Kidney (tissue), 14 donors: Measurements from ENCODE around the gene DAPK3. TPM values are rescaled to one million over a fixed set of nuclear protein-coding genes. Genes with fewer than 3 reads are reported as not detected.

ENCODE experiments used
- DNase-seq, 5 donors: peaks; one replicate each; pipeline ENCODE4 v3.0.0-alpha.2; 2013 to 2020
- FAIRE-seq: peaks from 2 replicates; lab custom pipeline; 2012; peaks lifted over from hg19 to GRCh38; lab: Jason Lieb, UNC
- H3K27ac ChIP-seq, 2 donors: one replicate each; pipeline ENCODE4 v1.7.0; 2013; ENCODE audit warnings: low read depth in 2 of 2, low read length in 2 of 2, inconsistent platforms in 1 of 2
- H3K27me3 ChIP-seq: one replicate; pipeline ENCODE4 v1.7.1; 2013; ENCODE audit warnings: low read length, inconsistent platforms; ENCODE audit not compliant: control insufficient read depth, insufficient read depth
- H3K36me3 ChIP-seq, 3 donors: one replicate each; pipeline versions ENCODE4 v1.7.0 to v1.7.1; 2013; ENCODE audit warnings: low read length in 3 of 3, control low read depth in 1 of 3, inconsistent platforms in 1 of 3; ENCODE audit not compliant: insufficient read depth in 3 of 3, control insufficient read depth in 2 of 3
- H3K4me1 ChIP-seq, 3 donors: one replicate each; pipeline versions ENCODE4 v1.7.0 to v1.7.1; 2013; ENCODE audit warnings: low read length in 3 of 3, inconsistent platforms in 1 of 3, low read depth in 1 of 3; ENCODE audit not compliant: control insufficient read depth in 2 of 3, insufficient read depth in 2 of 3
- H3K4me3 ChIP-seq, 3 donors: one replicate each; pipeline versions ENCODE4 v1.7.0 to v1.8.1; 2013; ENCODE audit warnings: low read length in 3 of 3, control low read depth in 1 of 3, inconsistent platforms in 1 of 3
- H3K9ac ChIP-seq, 3 donors: one replicate each; pipeline versions ENCODE4 v1.7.0 to v1.7.1; 2013; ENCODE audit warnings: low read length in 3 of 3, control low read depth in 1 of 3, inconsistent platforms in 1 of 3
- H3K9me3 ChIP-seq, 3 donors: one replicate each; pipeline versions ENCODE4 v1.7.0 to v1.7.1; 2013; ENCODE audit warnings: low read length in 3 of 3, control low read depth in 1 of 3, inconsistent platforms in 1 of 3; ENCODE audit not compliant: control insufficient read depth in 2 of 3, insufficient read depth in 1 of 3
- CTCF ChIP-seq: IDR thresholded peaks from 3 replicates; pipeline ENCODE4 v1.5.1; 2012; ENCODE audit warnings: mild to moderate bottlenecking, moderate library complexity, borderline replicate concordance; ENCODE audit not compliant: insufficient read depth; ENCODE audit errors: extremely low read depth
- intact Hi-C: fragments of 100-400 bp; cut with DNase I; formaldehyde crosslinking; loops from one replicate; pipeline ENCODE4 v1.11.1; 2022
- polyA plus RNA-seq: library from polyadenylated mRNA; stranded (reverse); fragments of 350-450 nt; fragmentation: Illumina TruSeq; extraction: RNeasy Lipid Tissue Mini Kit (QIAGEN cat#74804); gene quantifications from one replicate; pipeline ENCODE4 v1.2.3, GENCODE V29; 2014; ENCODE audit warnings: low read depth, low replicate concordance; ENCODE audit not compliant: insufficient read depth
- total RNA-seq: library from RNA; stranded (reverse); fragmentation: NEBNext Ultra II Directional; extraction: Animal tissue kit (Norgen Biotek cat#: 25700); gene quantifications from one replicate; pipeline ENCODE4 v1.2.1, GENCODE V29; 2021
- donor health status: control.
- donor health status: control.
- donor health status: control.
- donor health status: control.
- donor health status: control.
- donor health status: DM: yes; HTN: yes; CAD: no.
- donor health status: Normal renal cell carcinoma (clear cell type).

The DAPK3 gene
- total and polyA plus RNA-seq, 2 donors from 2014 or later: 30.6 to 54.6 TPM

GRCh38 chr19:3936506-3937442 lies 34.1 kb downstream of the DAPK3 start:
- no peak overlapping the region for H3K9ac ChIP-seq
- H3K9me3 ChIP-seq: no peaks in the 10 kb centered on the region
- intact Hi-C loops: no loop called here
- H3K4me3 ChIP-seq: no peak overlapping the region
- no peak overlapping the region for H3K27ac ChIP-seq
- H3K4me1 ChIP-seq: no peaks in the 10 kb centered on the region
- no peak for TF ChIP-seq CTCF
- DNase-seq (no peak), FAIRE-seq (no peak)
- no peaks in the 10 kb centered on the region for H3K36me3 ChIP-seq
- peaks cover 2% of the 10 kb centered on the region for H3K27me3 ChIP-seq

GRCh38 chr19:3932931-3933810 lies 37.7 kb downstream of the DAPK3 start, which contains the start of gene NMRK2:
Gene NMRK2, plus strand, starts transcription at chr19:3933069. Its CDS starts 603 bp downstream, at chr19:3933672.
- no peak for TF ChIP-seq CTCF
- Histone ChIP-seq H3K9ac (no peak within 1 kb of the TSS), H3K4me1 (no peaks in the 10 kb centered on the region), H3K36me3 (no peaks in the 10 kb centered on the region), H3K27ac (no peak within 1 kb of the TSS), H3K4me3 (no peak within 1 kb of the TSS), H3K27me3 (peaks cover 2% of the 10 kb centered on the region), H3K9me3 (no peaks in the 10 kb centered on the region)
- DNase-seq: peak in 3 of 5 donors; percentile 10 to 26 (median 16)
- intact Hi-C loops: no loop called here
- FAIRE-seq: no peak

- intact Hi-C loops: no loop called here
- Histone ChIP-seq H3K4me1 (no peaks in the 10 kb centered on the region), H3K27me3 (peaks cover 2% of the 10 kb centered on the region), H3K4me3 (no peak overlapping the region), H3K9me3 (no peaks in the 10 kb centered on the region), H3K9ac (no peak overlapping the region), H3K27ac (no peak overlapping the region), H3K36me3 (no peaks in the 10 kb centered on the region)
- DNase-seq: no peak
- no peak for TF ChIP-seq CTCF
- FAIRE-seq: no peak
Measured at GRCh38 chr19:3931041-3931440, 39.9 kb downstream of the DAPK3 start.
